NCI-H1694 (cell line): ENCODE data around the gene OR5M8.

Source experiments
- DNase-seq: peaks from one replicate; lab custom pipeline; 2025; lab: John Stamatoyannopoulos, UW

Gene OR5M8

DNA sequence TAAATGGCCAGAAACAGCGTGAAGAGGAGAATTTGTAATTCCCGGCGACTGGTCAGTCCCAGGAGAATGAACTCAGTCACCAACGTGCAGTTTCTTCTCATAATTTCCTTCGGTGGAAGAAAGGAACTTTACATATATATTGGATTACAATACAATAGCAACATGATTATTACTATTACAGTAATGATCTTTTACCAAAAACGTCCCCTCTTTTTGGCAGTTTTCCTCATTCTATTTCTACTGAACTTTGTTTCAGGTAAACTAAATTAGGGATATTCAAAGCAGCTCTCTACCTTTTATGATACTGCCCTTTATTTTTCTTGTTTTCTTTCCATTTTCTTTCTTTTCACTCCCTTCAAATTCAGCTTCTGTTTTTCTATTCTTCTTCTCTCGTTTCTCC lies at the start of gene OR5M8:
Gene OR5M8, minus strand, starts transcription at position 101 of the 400 bp plus-strand sequence. Its CDS starts 0 bp downstream, at position 101.
- no peak for DNase-seq

DNA sequence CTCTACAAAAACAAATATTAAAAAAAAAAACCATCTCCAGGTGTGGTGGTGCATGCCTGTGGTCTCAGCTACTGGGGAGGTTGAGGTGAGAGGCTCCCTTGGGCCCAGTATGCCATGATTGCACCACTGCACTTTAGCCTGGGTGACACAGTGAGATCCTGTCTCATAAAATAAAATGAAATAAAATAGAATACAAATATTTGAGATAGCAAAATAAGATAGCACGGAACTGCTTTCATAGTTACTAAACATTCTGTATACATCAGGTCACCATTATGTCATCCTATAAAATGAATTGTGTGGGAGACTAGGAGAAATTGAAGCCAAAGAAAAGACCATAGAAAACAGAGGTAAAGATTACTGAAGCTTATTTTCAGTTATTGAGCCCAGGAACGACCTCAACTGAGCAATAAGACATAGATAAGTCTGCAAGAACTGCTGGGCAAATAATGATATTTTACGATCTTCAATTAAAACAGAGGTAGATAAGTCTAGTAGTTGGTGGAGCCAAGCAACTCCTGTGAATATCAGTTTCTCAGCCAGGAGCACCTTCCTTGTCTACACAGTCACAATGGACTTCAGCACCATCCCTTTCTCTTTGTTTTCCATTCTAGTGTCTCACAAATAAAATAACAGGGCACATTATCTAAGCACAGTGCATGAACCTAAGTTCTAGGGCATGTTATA lies 42.0 kb upstream of the OR5M8 start:
- DNase-seq: no peak

DNA sequence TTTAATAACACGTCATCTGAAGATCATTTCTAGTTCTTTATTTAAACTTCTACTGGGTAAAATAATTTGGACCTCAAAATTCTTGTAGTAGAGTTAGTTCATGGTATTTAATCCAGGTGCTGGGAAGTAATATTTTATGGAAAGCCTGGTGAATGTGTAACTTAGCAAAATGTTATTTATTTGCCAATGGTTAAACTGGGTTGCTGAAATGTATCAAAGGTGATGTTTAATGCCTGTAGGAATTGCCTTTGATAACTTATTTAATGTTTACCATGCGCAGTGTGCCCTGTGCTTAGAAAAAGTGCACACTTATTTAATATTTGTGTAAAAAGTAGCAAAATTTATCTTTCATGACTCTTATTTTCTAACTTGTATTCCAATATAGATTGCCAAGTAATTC lies 40.7 kb upstream of the OR5M8 start:
- DNase-seq: no peak

DNA sequence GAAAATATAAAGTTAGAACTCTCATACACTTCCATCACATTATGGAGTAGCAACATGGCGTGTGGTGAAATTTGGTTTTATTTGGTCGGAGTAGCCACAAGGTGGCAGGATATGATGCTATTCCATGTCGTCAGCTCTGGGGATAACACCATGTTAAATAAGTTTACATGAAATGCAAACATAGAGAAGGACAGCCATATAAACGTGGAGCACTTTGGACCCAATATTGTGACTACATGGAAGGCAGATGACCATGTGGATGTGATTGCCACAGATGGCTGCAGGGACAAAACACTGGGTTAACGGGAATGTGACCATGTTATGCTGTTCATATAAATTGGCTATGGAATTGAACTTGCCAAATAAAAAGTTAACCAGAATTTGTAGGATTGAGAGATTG lies 30.8 kb upstream of the OR5M8 start:
- no peak for DNase-seq

DNA sequence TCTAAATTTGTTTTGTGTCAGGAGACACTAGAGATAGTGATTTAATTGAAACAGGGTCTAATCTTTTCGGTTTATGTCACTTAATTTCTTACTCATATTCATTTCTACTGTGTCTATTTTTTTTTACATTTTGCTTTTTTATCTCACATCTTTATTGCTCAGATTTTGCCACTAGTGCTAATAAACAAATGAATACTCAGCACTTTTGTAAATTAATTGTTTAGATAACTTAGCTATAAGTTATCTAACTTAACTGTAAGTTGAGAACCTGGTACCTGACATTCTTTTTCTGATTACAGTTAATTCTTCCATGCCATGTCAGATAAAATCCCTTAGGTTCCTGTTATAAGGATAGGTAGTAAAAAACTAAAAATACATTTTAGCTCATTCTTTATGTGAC lies 22.1 kb upstream of the OR5M8 start:
- no peak for DNase-seq

DNA sequence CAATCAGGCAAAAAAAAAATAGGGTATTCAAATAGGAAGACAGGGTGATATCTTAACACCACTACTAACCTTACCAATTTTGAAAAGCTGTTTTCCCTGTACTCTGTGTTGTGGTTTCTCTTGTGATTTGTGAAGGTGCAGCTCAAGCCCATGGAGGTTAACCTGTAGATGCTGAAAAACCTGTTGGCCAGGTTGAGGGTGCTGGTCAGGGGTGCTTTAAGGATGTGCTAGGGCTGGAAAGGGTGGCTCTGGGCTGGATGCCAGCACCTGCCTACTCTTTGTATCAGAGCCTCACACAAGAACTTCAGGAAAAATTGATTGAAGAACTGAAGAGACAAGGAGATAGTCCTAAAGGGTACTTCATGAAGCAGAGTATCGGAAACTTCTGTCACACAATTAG lies 18.3 kb upstream of the OR5M8 start:
- no peak for DNase-seq

DNA sequence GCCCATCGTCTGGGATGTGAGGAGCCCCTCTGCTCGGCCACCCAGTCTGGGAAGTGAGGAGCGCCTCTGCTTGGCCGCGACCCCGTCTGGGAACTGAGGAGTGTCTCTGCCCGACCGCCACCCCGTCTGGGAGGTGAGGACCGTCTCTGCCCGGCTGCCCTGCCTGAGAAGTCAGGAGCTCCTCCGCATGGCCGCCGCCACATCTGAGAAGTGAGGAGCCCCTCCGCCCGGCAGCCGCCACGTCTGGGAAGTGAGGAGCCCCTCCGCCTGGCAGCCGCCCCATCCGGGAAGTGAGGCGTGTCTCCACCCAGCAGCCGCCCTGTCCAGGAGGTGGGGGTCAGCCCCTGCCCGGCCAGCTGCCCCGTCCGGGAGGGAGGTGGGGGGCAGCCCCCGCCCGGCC lies 5.8 kb upstream of the OR5M8 start:
- DNase-seq: no peak

DNA sequence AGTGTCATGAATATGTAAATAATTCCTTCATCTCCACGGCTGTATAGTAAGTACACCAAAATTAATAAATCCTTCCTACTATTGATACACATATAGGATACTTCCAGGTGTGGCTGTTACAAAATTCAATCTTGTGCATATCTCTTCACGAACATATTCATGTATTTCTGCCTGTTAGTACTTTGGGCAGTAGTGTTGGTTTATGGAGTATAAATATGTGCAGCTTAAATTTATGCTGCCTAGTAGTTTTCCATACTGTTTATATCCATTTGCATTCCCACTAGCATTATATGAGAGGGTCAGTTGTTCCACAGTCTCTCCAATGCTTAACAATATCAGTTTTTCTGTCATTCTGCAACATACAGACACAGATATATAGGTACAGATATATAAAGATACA lies 3.9 kb upstream of the OR5M8 start:
- no peak for DNase-seq

DNA sequence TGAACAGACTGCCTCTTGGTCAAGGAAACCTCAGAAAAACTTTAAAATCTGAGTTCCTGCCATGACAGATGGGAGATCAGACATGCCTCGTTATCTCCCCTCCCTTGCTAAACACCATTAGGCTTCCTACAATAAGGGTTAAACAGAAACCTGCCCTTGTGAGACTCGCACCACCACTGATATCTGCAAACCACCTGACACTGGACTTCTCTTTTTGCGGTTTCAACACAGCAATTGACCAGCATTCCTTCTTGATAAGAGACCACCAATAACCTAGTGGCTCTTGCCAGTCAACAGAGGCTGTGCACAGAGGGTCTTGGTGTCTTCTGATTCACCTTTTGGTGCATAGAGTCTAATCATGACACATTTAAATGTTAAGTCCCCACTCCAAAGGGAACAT lies 4.4 kb downstream of the OR5M8 start:
- no peak for DNase-seq

DNA sequence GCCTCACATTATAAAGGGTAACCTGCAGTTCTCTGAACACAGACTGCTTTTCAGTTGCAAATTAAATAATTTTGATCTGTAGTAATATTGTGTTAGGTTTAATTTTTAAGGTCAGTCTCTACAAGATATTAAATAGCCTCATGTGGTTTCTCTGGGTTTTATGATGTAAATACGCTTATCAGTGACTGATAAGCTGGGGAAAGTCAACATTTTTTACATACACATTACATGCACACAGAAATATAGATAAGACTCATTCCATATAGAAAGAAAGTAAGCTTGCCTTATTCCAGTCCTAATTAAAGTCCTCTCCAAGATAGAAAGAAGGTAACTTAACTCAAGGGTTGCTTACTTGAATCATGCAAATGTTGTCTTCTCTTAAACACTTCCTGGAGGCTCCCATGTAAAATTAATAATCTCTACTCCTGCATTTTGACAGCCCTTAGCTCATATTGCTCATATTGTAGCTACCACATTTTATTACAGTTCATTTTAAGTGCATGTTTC lies 16.4 kb downstream of the OR5M8 start:
- DNase-seq: no peak

DNA sequence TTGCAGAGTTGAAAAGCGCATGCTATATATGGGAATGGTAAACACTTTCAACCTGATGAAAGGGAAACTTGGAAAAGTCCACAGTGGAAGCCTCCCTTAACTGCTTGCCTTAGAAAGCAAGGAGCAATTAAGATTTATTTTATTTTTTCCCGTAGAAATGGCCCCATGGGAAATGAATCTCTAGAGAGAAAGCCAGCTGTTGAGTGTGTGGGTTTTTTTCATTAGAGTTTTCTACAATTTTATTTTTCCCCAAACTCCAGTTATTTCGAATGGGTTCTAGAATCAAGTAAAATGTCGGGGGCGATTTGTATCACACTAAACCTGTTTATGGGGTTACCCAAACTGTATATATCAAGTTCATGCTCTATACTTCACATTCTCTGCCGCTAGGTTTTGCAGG lies 17.9 kb downstream of the OR5M8 start, which contains the start of gene OR5M3:
Gene OR5M3, minus strand, starts transcription at position 101 of the 400 bp plus-strand sequence. CDS start 2,855 bp downstream, outside the sequence.
- DNase-seq: no peak

DNA sequence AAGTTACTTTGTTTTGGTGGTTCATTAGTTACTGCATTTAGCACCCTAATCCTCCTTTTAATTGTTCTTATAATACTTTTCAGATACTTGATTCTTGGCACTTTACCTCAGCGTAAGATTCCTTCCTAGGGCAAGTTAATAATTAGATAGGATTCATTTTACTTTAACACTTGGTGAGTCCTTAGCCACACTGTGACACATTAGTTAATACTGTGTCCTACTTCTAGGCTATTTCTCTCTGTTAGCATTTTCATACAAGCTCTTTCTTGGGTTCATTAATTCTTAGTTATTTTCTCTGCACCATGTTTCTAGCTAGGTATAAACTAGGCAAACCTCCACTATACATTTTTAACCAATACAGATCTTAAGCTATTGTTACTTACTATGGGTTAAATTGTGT lies 34.1 kb downstream of the OR5M8 start:
- DNase-seq: no peak

DNA sequence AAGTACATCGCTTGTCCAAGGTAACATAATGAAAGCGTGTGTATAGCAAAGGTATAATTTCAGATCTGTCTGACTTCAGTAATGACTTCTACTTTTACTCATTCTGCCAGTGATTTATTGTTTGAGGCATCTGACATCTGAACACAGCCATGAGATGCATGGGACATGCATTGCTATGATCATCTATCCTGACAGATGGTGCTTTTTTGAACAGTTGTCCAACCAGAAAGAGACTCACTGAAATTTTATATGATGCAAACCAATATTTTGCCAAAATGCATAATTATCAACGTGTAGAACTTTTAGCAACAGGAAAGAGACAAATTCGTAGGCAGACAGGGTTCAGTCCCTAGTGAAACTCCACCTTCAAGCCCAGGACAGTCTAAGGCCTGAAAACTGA lies 37.6 kb downstream of the OR5M8 start:
- DNase-seq: no peak
